ENCODE measurements around the gene TRPC4AP.

GRCh38 chr20:35000922-35001595, 91.5 kb downstream of the TRPC4AP start:
- no peak for TF ChIP-seq CTCF (IDR thresholded peaks at IDR 0.05)
- no peak for TF ChIP-seq POLR2A (IDR thresholded peaks at IDR 0.05)
